ENCODE measurements around the gene MRPL10.
A peak's percentile ranks its signal among the peaks of the same experiment; 100 is the strongest.

Gene MRPL10

GRCh38 chr17:47840001-47840741 is 8.8 kb upstream of the MRPL10 start:
- TF ChIP-seq, protein P1, sequence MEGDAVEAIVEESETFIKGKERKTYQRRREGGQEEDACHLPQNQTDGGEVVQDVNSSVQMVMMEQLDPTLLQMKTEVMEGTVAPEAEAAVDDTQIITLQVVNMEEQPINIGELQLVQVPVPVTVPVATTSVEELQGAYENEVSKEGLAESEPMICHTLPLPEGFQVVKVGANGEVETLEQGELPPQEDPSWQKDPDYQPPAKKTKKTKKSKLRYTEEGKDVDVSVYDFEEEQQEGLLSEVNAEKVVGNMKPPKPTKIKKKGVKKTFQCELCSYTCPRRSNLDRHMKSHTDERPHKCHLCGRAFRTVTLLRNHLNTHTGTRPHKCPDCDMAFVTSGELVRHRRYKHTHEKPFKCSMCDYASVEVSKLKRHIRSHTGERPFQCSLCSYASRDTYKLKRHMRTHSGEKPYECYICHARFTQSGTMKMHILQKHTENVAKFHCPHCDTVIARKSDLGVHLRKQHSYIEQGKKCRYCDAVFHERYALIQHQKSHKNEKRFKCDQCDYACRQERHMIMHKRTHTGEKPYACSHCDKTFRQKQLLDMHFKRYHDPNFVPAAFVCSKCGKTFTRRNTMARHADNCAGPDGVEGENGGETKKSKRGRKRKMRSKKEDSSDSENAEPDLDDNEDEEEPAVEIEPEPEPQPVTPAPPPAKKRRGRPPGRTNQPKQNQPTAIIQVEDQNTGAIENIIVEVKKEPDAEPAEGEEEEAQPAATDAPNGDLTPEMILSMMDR (IDR thresholded peaks at IDR 0.05) = no peak
- peak overlapping the region; percentile 69 to 70 for H3K27ac ChIP-seq
- peak overlapping the region; percentile 92 for H3K4me3 ChIP-seq
- DNase-seq (ENCODE audit: low spot score) = no peak

GRCh38 chr17:47839071-47839470 is 7.7 kb upstream of the MRPL10 start:
- H3K4me3 ChIP-seq = no peak overlapping the region
- DNase-seq (ENCODE audit: low spot score) = no peak
- TF ChIP-seq, protein P1 (IDR thresholded peaks at IDR 0.05) = no peak
- H3K27ac ChIP-seq = no peak overlapping the region

- H3K4me3 ChIP-seq = no peak overlapping the region
- no peak for DNase-seq (ENCODE audit: low spot score)
- TF ChIP-seq, protein P1 (IDR thresholded peaks at IDR 0.05) = no peak
- H3K27ac ChIP-seq = peak overlapping the region in 1 of 2 donors; percentile 13
Observed at GRCh38 chr17:47838636-47839035, 7.3 kb upstream of the MRPL10 start.

DNA sequence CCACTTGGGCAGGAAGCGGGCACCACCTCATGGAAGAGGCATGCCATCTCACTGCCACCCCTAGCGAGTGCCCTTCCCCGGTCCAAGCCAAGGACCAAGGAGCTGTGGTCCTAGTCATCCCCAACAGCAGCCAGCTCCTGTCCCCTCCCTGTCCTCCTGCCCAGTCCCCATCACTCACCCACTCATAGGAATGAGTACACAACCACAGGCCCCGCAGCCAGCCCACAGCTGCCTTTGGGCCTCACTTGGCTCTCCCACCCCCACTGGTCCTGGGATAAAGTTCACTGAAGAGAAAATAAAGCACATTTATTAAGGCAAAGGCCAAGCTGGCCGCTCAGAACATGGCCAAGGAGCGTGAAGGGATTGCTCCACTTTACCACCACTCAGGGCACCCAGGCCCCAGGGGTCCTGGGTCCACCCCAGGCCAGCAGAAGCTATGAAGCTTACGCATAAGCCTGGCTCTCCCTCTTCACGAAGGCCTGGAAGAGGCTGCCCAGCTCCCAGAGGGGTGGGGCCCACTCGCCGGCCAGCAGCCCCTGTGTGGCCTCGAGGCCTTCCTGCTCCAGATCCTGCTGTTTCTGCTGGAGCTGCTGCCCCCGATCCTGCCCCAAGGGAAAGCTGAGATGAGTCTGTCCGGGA is 6.2 kb upstream of the MRPL10 start:
- Histone ChIP-seq H3K27ac (peak overlapping the region in 1 of 2 donors; percentile 13), H3K4me3 (no peak overlapping the region)
- no peak for DNase-seq (ENCODE audit: low spot score)
- TF ChIP-seq, protein P1 (IDR thresholded peaks at IDR 0.05) = no peak

- DNase-seq (ENCODE audit: low spot score) = no peak
- Histone ChIP-seq H3K4me3 (no peak overlapping the region), H3K27ac (no peak overlapping the region)
- TF ChIP-seq, protein P1 (IDR thresholded peaks at IDR 0.05) = no peak
Observed at GRCh38 chr17:47836601-47837000, 5.3 kb upstream of the MRPL10 start.

- TF ChIP-seq, protein P1 (IDR thresholded peaks at IDR 0.05) = no peak
- no peak overlapping the region for H3K27ac ChIP-seq
- no peak overlapping the region for H3K4me3 ChIP-seq
- DNase-seq (ENCODE audit: low spot score) = no peak
Observed at GRCh38 chr17:47834756-47835155, 3.4 kb upstream of the MRPL10 start.

- DNase-seq (ENCODE audit: low spot score) = no peak
- TF ChIP-seq, protein P1 (IDR thresholded peaks at IDR 0.05) = no peak
- H3K4me3 ChIP-seq = peak overlapping the region; percentile 74
- peak overlapping the region; percentile 45 to 80 for H3K27ac ChIP-seq
Observed at GRCh38 chr17:47831934-47832327, 590 bp upstream of the MRPL10 start.

Measured in coronary artery (tissue), 2 donors.